GM23338 (cell line): ENCODE data around the gene PAN2. TPM values are rescaled to one million over a fixed set of nuclear protein-coding genes. Genes with fewer than 3 reads are reported as not detected.

Experiments
- ATAC-seq: fragments of 200-7000 bp; cut with Tn5 transposase; 3 replicates; pipeline ENCODE4 v1.9.1; 2020
- DNase-seq: peaks from one replicate; pipeline ENCODE4 v3.0.0-alpha.2; 2015; ENCODE audit warnings: low spot score
- H2AFZ ChIP-seq: fragments of 200-600 bp; sonication (generic); 2 replicates; pipeline ENCODE4 v1.8.0; 2016; ENCODE audit warnings: antibody characterized with exemption, mild to moderate bottlenecking, moderate library complexity
- H3F3A ChIP-seq: fragments of 200-600 bp; sonication (generic); replicated peaks from 2 replicates; pipeline ENCODE4 v1.8.0; 2017; ENCODE audit warnings: antibody characterized with exemption, mixed run types, low read depth
- H3K27ac ChIP-seq: fragments of 200-600 bp; sonication (generic); 2 replicates; pipeline ENCODE4 v1.6.1; 2016; ENCODE audit warnings: low read depth
- H3K27me3 ChIP-seq: fragments of 200-600 bp; sonication (generic); 2 replicates; pipeline ENCODE4 v1.8.0; 2016; ENCODE audit warnings: mild to moderate bottlenecking, mixed run types, moderate library complexity; ENCODE audit not compliant: insufficient read depth
- H3K36me3 ChIP-seq: fragments of 200-600 bp; sonication (generic); 2 replicates; pipeline ENCODE4 v1.8.0; 2016; ENCODE audit warnings: mild to moderate bottlenecking; ENCODE audit not compliant: insufficient read depth
- H3K4me1 ChIP-seq: fragments of 200-600 bp; sonication (generic); 2 replicates; pipeline ENCODE4 v1.8.0; 2016; ENCODE audit warnings: mild to moderate bottlenecking, moderate library complexity; ENCODE audit not compliant: insufficient read depth
- H3K4me2 ChIP-seq: fragments of 200-600 bp; sonication (generic); 2 replicates; pipeline ENCODE4 v1.7.1; 2017; ENCODE audit warnings: mixed run types
- H3K4me3 ChIP-seq: fragments of 200-600 bp; sonication (generic); 2 replicates; pipeline ENCODE4 v1.6.1; 2016; ENCODE audit warnings: mixed run types
- H3K79me2 ChIP-seq: fragments of 200-600 bp; sonication (generic); replicated peaks from 2 replicates; pipeline ENCODE4 v1.8.0; 2017; ENCODE audit warnings: mild to moderate bottlenecking; ENCODE audit not compliant: insufficient read depth
- H3K9me2 ChIP-seq: fragments of 200-600 bp; sonication (generic); 2 replicates; pipeline ENCODE4 v1.8.0; 2017; ENCODE audit not compliant: insufficient read depth
- H4K20me1 ChIP-seq: fragments of 200-600 bp; sonication (generic); replicated peaks from 2 replicates; pipeline ENCODE4 v1.8.0; 2017; ENCODE audit warnings: mild to moderate bottlenecking; ENCODE audit not compliant: insufficient read depth
- H3K27ac Mint-ChIP-seq: 2 replicates; pipeline ENCODE4 v1.8.0; 2020; ENCODE audit warnings: inconsistent platforms, mild to moderate bottlenecking, moderate library complexity, mixed read lengths
- H3K27me3 Mint-ChIP-seq: 3 replicates; pipeline ENCODE4 v1.8.0; 2022; ENCODE audit warnings: low read depth, mild to moderate bottlenecking, moderate library complexity, mixed read lengths, inconsistent platforms; ENCODE audit not compliant: insufficient read depth, poor library complexity
- H3K36me3 Mint-ChIP-seq: 3 replicates; pipeline ENCODE4 v1.8.0; 2021; ENCODE audit warnings: low read depth, mild to moderate bottlenecking, inconsistent platforms, moderate library complexity, mixed read lengths
- H3K4me1 Mint-ChIP-seq: 3 replicates; pipeline ENCODE4 v1.8.0; 2020; ENCODE audit warnings: mild to moderate bottlenecking, inconsistent platforms, mixed read lengths
- H3K4me3 Mint-ChIP-seq: 3 replicates; pipeline ENCODE4 v1.8.0; 2021; ENCODE audit warnings: moderate library complexity, mild to moderate bottlenecking, inconsistent platforms, mixed read lengths
- H3K9me3 Mint-ChIP-seq: 3 replicates; pipeline ENCODE4 v1.8.0; 2020; ENCODE audit warnings: moderate library complexity, mild to moderate bottlenecking, inconsistent platforms, mixed read lengths
- EZH2 ChIP-seq: fragments of 200-600 bp; sonication (generic); IDR thresholded peaks from one replicate; pipeline ENCODE4 v1.8.0; 2017; ENCODE audit warnings: antibody characterized with exemption, mild to moderate bottlenecking, low read depth; ENCODE audit not compliant: unreplicated experiment
- JUNB ChIP-seq: IDR thresholded peaks from one replicate; pipeline ENCODE4 v1.6.1; 2016; ENCODE audit warnings: antibody characterized with exemption; ENCODE audit not compliant: unreplicated experiment
- POLR2AphosphoS5 ChIP-seq: IDR thresholded peaks from 2 replicates; pipeline ENCODE4 v1.6.1; 2016; ENCODE audit warnings: antibody characterized with exemption, low read depth
- ZNF462 ChIP-seq: fragments of 250-450 bp; sonication (Bioruptor Pico); IDR thresholded peaks from 2 replicates; pipeline ENCODE4 v1.5.0; 2020; ENCODE audit warnings: mild to moderate bottlenecking, moderate library complexity
- polyA plus RNA-seq: library from polyadenylated mRNA; unstranded; fragments of >200 nt; fragmentation: Nextera tagmentation; extraction: Ambion mirVana; gene quantifications from 2 replicates; pipeline ENCODE4 v1.2.1, GENCODE V29; 2016
- total RNA-seq: library from RNA; depleted of rRNA; stranded (reverse); fragments of >200 nt; shearing (Covaris generic); gene quantifications from 2 replicates; pipeline ENCODE4 v1.2.3, GENCODE V29; 2014
- TF ChIP-seq, protein P1 (sequence below): IDR thresholded peaks from 2 replicates; pipeline ENCODE4 v1.6.1; 2016; ENCODE audit warnings: antibody characterized with exemption
- TF ChIP-seq, protein P2 (sequence below): IDR thresholded peaks from one replicate; pipeline ENCODE4 v1.6.1; 2018; ENCODE audit warnings: antibody characterized with exemption; ENCODE audit not compliant: unreplicated experiment

PAN2 gene
- total and polyA plus RNA-seq, 2 experiments from 2014 or later = 11.5 to 27.2 TPM

DNA sequence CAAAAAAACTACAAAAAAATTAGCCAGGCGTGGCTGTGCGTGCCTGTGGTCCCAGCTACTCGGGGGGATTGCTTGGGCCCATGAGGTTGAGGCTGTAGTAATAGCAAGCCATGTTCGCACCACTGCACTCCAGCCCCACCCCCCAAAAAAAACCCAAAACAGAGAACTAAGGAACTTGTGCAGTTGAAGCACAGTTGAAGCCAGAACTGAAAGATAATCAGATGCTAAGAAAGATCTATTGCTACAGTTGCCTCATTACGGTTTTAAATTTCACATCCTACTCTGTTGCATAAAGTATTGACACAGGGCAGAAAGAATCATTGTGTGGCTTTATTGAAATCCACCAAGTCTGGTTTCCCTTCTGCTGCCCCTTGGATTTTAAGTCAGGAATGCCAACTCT is 37.5 kb downstream of the PAN2 start (continued):
- TF ChIP-seq, protein P1, sequence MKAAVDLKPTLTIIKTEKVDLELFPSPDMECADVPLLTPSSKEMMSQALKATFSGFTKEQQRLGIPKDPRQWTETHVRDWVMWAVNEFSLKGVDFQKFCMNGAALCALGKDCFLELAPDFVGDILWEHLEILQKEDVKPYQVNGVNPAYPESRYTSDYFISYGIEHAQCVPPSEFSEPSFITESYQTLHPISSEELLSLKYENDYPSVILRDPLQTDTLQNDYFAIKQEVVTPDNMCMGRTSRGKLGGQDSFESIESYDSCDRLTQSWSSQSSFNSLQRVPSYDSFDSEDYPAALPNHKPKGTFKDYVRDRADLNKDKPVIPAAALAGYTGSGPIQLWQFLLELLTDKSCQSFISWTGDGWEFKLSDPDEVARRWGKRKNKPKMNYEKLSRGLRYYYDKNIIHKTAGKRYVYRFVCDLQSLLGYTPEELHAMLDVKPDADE = no peak
- TF ChIP-seq JUNB = no peak
- TF ChIP-seq, protein P2, sequence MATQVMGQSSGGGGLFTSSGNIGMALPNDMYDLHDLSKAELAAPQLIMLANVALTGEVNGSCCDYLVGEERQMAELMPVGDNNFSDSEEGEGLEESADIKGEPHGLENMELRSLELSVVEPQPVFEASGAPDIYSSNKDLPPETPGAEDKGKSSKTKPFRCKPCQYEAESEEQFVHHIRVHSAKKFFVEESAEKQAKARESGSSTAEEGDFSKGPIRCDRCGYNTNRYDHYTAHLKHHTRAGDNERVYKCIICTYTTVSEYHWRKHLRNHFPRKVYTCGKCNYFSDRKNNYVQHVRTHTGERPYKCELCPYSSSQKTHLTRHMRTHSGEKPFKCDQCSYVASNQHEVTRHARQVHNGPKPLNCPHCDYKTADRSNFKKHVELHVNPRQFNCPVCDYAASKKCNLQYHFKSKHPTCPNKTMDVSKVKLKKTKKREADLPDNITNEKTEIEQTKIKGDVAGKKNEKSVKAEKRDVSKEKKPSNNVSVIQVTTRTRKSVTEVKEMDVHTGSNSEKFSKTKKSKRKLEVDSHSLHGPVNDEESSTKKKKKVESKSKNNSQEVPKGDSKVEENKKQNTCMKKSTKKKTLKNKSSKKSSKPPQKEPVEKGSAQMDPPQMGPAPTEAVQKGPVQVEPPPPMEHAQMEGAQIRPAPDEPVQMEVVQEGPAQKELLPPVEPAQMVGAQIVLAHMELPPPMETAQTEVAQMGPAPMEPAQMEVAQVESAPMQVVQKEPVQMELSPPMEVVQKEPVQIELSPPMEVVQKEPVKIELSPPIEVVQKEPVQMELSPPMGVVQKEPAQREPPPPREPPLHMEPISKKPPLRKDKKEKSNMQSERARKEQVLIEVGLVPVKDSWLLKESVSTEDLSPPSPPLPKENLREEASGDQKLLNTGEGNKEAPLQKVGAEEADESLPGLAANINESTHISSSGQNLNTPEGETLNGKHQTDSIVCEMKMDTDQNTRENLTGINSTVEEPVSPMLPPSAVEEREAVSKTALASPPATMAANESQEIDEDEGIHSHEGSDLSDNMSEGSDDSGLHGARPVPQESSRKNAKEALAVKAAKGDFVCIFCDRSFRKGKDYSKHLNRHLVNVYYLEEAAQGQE = no peak
- no peak for TF ChIP-seq EZH2

- Histone ChIP-seq H3K4me2 (no peak overlapping the region), H3K4me1 (peaks cover 6% of the 10 kb centered on the region), H3K27me3 (no peaks in the 10 kb centered on the region), H2AFZ (no peak overlapping the region), H4K20me1 (peaks cover 10% of the 10 kb centered on the region), H3K36me3 (peaks cover 14% of the 10 kb centered on the region; the same call in 1 of the 2 replicates), H3K79me2 (peaks cover 100% of the 10 kb centered on the region), H3F3A (peaks cover 8% of the 10 kb centered on the region; the same call in 1 of the 2 replicates), H3K4me3 (no peak overlapping the region), H3K27ac (no peak overlapping the region), H3K9me2 (no peaks in the 10 kb centered on the region)
- ATAC-seq (no peak), DNase-seq (no peak)
- Mint-ChIP-seq H3K27me3 (peaks cover 7% of the 10 kb centered on the region), H3K4me1 (peaks cover 6% of the 10 kb centered on the region; the same call in 1 of the 3 replicates), H3K4me3 (no peak overlapping the region), H3K27ac (no peak overlapping the region), H3K9me3 (no peaks in the 10 kb centered on the region), H3K36me3 (peaks cover 40% of the 10 kb centered on the region)
- TF ChIP-seq, protein P1 = no peak
- no peak for TF ChIP-seq ZNF462 (CRISPR knock-in tag)
- no peak for TF ChIP-seq EZH2
- TF ChIP-seq POLR2AphosphoS5 = no peak
- TF ChIP-seq, protein P2 = no peak
These were observed 40.0 kb downstream of the PAN2 start for GRCh38 chr12:56293795-56294194.
